Measurements from ENCODE around the gene MMRN2.
"Not testable (repeated sequence)": the region's sequence is repeated elsewhere in the genome, so short reads cannot be mapped to it uniquely, and the experiment has no call there.

The MMRN2 gene

GRCh38 chr10:86979977-86980448 lies 22.6 kb upstream of the MMRN2 start:
- no peak overlapping the region for H3K4me3 ChIP-seq (ENCODE audit: insufficient read depth in 1 of 2, low read depth in 1 of 2, low read length in 2 of 2)
- no peak overlapping the region for H2BK5ac ChIP-seq (ENCODE audit: low read depth, low read length, poor library complexity, severe bottlenecking)
- H3K36me3 ChIP-seq (ENCODE audit: control insufficient read depth in 1 of 2, insufficient read depth in 2 of 2, low read depth in 1 of 2, low read length in 2 of 2): peaks cover 0 to 4% of the 10 kb centered on the region in 2 experiments
- 27% methylated on average over 2 of the region's 3 CpGs for WGBS
- H3K18ac ChIP-seq (ENCODE audit: low read depth in 1 of 2, low read length in 2 of 2): peak overlapping the region in 1 of 2 experiments; percentile 50
- no peak overlapping the region for H2AK5ac ChIP-seq (ENCODE audit: low read length, severe bottlenecking)
- DNase-seq: peak; percentile 47
- H3K9me3 ChIP-seq (ENCODE audit: control insufficient read depth, low read length): no peaks in the 10 kb centered on the region
- peaks cover 4% of the 10 kb centered on the region for H3K4me1 ChIP-seq (ENCODE audit: control insufficient read depth, insufficient read depth, low read depth, low read length)
- H2BK12ac ChIP-seq (ENCODE audit: low read length in 2 of 2): no peak overlapping the region
- H3K79me1 ChIP-seq (replicated peaks; ENCODE audit: low read length, poor library complexity, severe bottlenecking): no peaks in the 10 kb centered on the region
- H3K14ac ChIP-seq (ENCODE audit: low read length in 2 of 2): no peak overlapping the region
- no peak overlapping the region for H2BK15ac ChIP-seq (ENCODE audit: low read depth, poor library complexity, severe bottlenecking)
- no peak overlapping the region for H3K4ac ChIP-seq (ENCODE audit: low read depth in 1 of 2, low read length in 2 of 2)
- H2AFZ ChIP-seq (ENCODE audit: low read depth, low read length): no peak overlapping the region
- no peak overlapping the region for H3K4me2 ChIP-seq (ENCODE audit: low read length, poor library complexity, severe bottlenecking)
- peak overlapping the region; percentile 54 for H3K9ac ChIP-seq (ENCODE audit: low read length)
- no peak overlapping the region for H2BK120ac ChIP-seq (ENCODE audit: low read depth, low read length)
- H4K91ac ChIP-seq (ENCODE audit: low read length): no peak overlapping the region
- no peaks in the 10 kb centered on the region for H3K27me3 ChIP-seq (ENCODE audit: control insufficient read depth in 1 of 2, insufficient read depth in 1 of 2, low read length in 2 of 2)
- H3K27ac ChIP-seq (ENCODE audit: low read length, poor library complexity, severe bottlenecking): no peak overlapping the region
- H4K8ac ChIP-seq (ENCODE audit: low read length): no peak overlapping the region
- H3K23ac ChIP-seq (ENCODE audit: low read length in 2 of 2): no peak overlapping the region

- H3K27me3 ChIP-seq (ENCODE audit: control insufficient read depth in 1 of 2, insufficient read depth in 1 of 2, low read length in 2 of 2): no peaks in the 10 kb centered on the region
- H3K4me2 ChIP-seq (ENCODE audit: low read length, poor library complexity, severe bottlenecking): no peak overlapping the region
- no peak overlapping the region for H2BK15ac ChIP-seq (ENCODE audit: low read depth, poor library complexity, severe bottlenecking)
- no peak overlapping the region for H2AK5ac ChIP-seq (ENCODE audit: low read length, severe bottlenecking)
- peaks cover 4% of the 10 kb centered on the region for H3K4me1 ChIP-seq (ENCODE audit: control insufficient read depth, insufficient read depth, low read depth, low read length)
- H3K14ac ChIP-seq (ENCODE audit: low read length in 2 of 2): no peak overlapping the region
- WGBS: 77% methylated on average over 4 of the region's 4 CpGs
- H2AFZ ChIP-seq (ENCODE audit: low read depth, low read length): no peak overlapping the region
- peaks cover 0 to 4% of the 10 kb centered on the region in 2 experiments for H3K36me3 ChIP-seq (ENCODE audit: control insufficient read depth in 1 of 2, insufficient read depth in 2 of 2, low read depth in 1 of 2, low read length in 2 of 2)
- H2BK120ac ChIP-seq (ENCODE audit: low read depth, low read length): no peak overlapping the region
- no peaks in the 10 kb centered on the region for H3K9me3 ChIP-seq (ENCODE audit: control insufficient read depth, low read length)
- peak; percentile 36 for DNase-seq
- H3K79me1 ChIP-seq (replicated peaks; ENCODE audit: low read length, poor library complexity, severe bottlenecking): no peaks in the 10 kb centered on the region
- no peak overlapping the region for H3K27ac ChIP-seq (ENCODE audit: low read length, poor library complexity, severe bottlenecking)
- no peak overlapping the region for H3K9ac ChIP-seq (ENCODE audit: low read length)
- H3K4ac ChIP-seq (ENCODE audit: low read depth in 1 of 2, low read length in 2 of 2): no peak overlapping the region
- no peak overlapping the region for H2BK12ac ChIP-seq (ENCODE audit: low read length in 2 of 2)
- no peak overlapping the region for H3K23ac ChIP-seq (ENCODE audit: low read length in 2 of 2)
- H2BK5ac ChIP-seq (ENCODE audit: low read depth, low read length, poor library complexity, severe bottlenecking): no peak overlapping the region
- no peak overlapping the region for H4K91ac ChIP-seq (ENCODE audit: low read length)
- no peak overlapping the region for H4K8ac ChIP-seq (ENCODE audit: low read length)
- H3K4me3 ChIP-seq (ENCODE audit: insufficient read depth in 1 of 2, low read depth in 1 of 2, low read length in 2 of 2): no peak overlapping the region
- H3K18ac ChIP-seq (ENCODE audit: low read depth in 1 of 2, low read length in 2 of 2): peak overlapping the region in 1 of 2 experiments; percentile 57
These were observed 21.9 kb upstream of the MMRN2 start for GRCh38 chr10:86979296-86979818.

- not testable (repeated sequence) for H3K18ac ChIP-seq (ENCODE audit: low read depth in 1 of 2, low read length in 2 of 2); H3K79me1 ChIP-seq (replicated peaks; ENCODE audit: low read length, poor library complexity, severe bottlenecking); H2BK12ac ChIP-seq (ENCODE audit: low read length in 2 of 2); H3K4me3 ChIP-seq (ENCODE audit: insufficient read depth in 1 of 2, low read depth in 1 of 2, low read length in 2 of 2); H4K91ac ChIP-seq (ENCODE audit: low read length); H3K36me3 ChIP-seq (ENCODE audit: control insufficient read depth in 1 of 2, insufficient read depth in 2 of 2, low read depth in 1 of 2, low read length in 2 of 2); H2BK5ac ChIP-seq (ENCODE audit: low read depth, low read length, poor library complexity, severe bottlenecking); H3K9ac ChIP-seq (ENCODE audit: low read length); H3K27me3 ChIP-seq (ENCODE audit: control insufficient read depth in 1 of 2, insufficient read depth in 1 of 2, low read length in 2 of 2); H3K4me2 ChIP-seq (ENCODE audit: low read length, poor library complexity, severe bottlenecking); H3K9me3 ChIP-seq (ENCODE audit: control insufficient read depth, low read length); H2BK15ac ChIP-seq (ENCODE audit: low read depth, poor library complexity, severe bottlenecking); H3K4me1 ChIP-seq (ENCODE audit: control insufficient read depth, insufficient read depth, low read depth, low read length); H3K27ac ChIP-seq (ENCODE audit: low read length, poor library complexity, severe bottlenecking); H2AFZ ChIP-seq (ENCODE audit: low read depth, low read length); H2AK5ac ChIP-seq (ENCODE audit: low read length, severe bottlenecking); DNase-seq; H3K4ac ChIP-seq (ENCODE audit: low read depth in 1 of 2, low read length in 2 of 2); H4K8ac ChIP-seq (ENCODE audit: low read length); H2BK120ac ChIP-seq (ENCODE audit: low read depth, low read length); H3K14ac ChIP-seq (ENCODE audit: low read length in 2 of 2); H3K23ac ChIP-seq (ENCODE audit: low read length in 2 of 2)
- WGBS: 66% methylated on average over 3 of the region's 3 CpGs
These were observed 21.0 kb upstream of the MMRN2 start for GRCh38 chr10:86978457-86978856.

- no peak overlapping the region for H3K27ac ChIP-seq (ENCODE audit: low read length, poor library complexity, severe bottlenecking)
- no peak overlapping the region for H2AFZ ChIP-seq (ENCODE audit: low read depth, low read length)
- no peaks in the 10 kb centered on the region for H3K27me3 ChIP-seq (ENCODE audit: control insufficient read depth in 1 of 2, insufficient read depth in 1 of 2, low read length in 2 of 2)
- H3K36me3 ChIP-seq (ENCODE audit: control insufficient read depth in 1 of 2, insufficient read depth in 2 of 2, low read depth in 1 of 2, low read length in 2 of 2): no peaks in the 10 kb centered on the region
- H4K8ac ChIP-seq (ENCODE audit: low read length): no peak overlapping the region
- no peak overlapping the region for H2BK12ac ChIP-seq (ENCODE audit: low read length in 2 of 2)
- no peak overlapping the region for H3K4ac ChIP-seq (ENCODE audit: low read depth in 1 of 2, low read length in 2 of 2)
- no peak overlapping the region for H2BK15ac ChIP-seq (ENCODE audit: low read depth, poor library complexity, severe bottlenecking)
- H3K14ac ChIP-seq (ENCODE audit: low read length in 2 of 2): no peak overlapping the region
- no peak overlapping the region for H4K91ac ChIP-seq (ENCODE audit: low read length)
- no peak overlapping the region for H3K9ac ChIP-seq (ENCODE audit: low read length)
- H3K9me3 ChIP-seq (ENCODE audit: control insufficient read depth, low read length): no peaks in the 10 kb centered on the region
- WGBS: 96% methylated on average over 3 of the region's 5 CpGs
- H3K18ac ChIP-seq (ENCODE audit: low read depth in 1 of 2, low read length in 2 of 2): no peak overlapping the region
- H3K79me1 ChIP-seq (replicated peaks; ENCODE audit: low read length, poor library complexity, severe bottlenecking): no peaks in the 10 kb centered on the region
- peaks cover 9% of the 10 kb centered on the region for H3K4me1 ChIP-seq (ENCODE audit: control insufficient read depth, insufficient read depth, low read depth, low read length)
- no peak overlapping the region for H3K4me2 ChIP-seq (ENCODE audit: low read length, poor library complexity, severe bottlenecking)
- H3K4me3 ChIP-seq (ENCODE audit: insufficient read depth in 1 of 2, low read depth in 1 of 2, low read length in 2 of 2): no peak overlapping the region
- no peak overlapping the region for H2BK120ac ChIP-seq (ENCODE audit: low read depth, low read length)
- H3K23ac ChIP-seq (ENCODE audit: low read length in 2 of 2): no peak overlapping the region
- no peak for DNase-seq
- no peak overlapping the region for H2BK5ac ChIP-seq (ENCODE audit: low read depth, low read length, poor library complexity, severe bottlenecking)
- no peak overlapping the region for H2AK5ac ChIP-seq (ENCODE audit: low read length, severe bottlenecking)
These were observed 19.1 kb upstream of the MMRN2 start for GRCh38 chr10:86976362-86977056.

All from mesenchymal stem cell (in vitro differentiated cells and primary cell).